Measurements from ENCODE around the gene UNCX.

Gene UNCX

DNA sequence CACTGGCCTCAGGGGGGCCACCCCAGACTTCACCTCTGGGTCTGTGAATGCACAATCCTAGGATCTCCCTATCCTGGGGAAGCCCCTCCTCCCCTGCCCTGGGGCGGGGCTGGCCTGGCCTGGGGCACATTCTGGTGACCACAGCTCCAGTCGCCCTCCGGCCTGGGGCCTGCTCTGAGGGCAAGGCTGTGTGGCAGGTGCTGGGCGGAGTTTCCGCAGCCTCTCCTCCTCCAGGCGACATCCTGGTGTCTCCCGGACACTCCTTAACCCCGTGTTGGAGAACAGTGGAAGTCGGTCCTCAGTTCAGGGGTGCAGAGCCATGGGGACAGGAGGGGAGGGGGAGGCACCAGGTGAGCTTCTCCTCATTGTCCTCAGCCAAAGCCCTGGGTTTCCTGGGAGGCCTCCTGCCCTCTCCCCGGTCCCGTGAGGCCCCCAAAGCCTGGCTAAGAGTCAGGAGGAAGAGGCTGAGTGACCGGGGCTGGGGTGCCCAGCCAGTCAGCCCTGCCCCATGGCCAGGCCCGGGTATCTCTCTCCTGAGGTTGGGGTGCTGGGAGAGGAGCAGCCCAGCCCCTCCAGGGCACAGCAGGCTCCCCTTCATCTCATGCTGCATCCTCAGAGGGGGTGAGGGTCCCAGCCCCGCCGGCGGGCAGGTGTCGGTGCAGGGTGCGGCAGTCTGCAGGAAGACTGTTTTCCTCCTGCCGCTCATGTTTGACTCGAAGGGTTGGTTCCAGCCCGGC is 22.6 kb downstream of the UNCX start:
- H3K4me3 ChIP-seq (ENCODE audit: control insufficient read depth, low read depth, low read length) = no peak overlapping the region
- TF ChIP-seq, protein P1, sequence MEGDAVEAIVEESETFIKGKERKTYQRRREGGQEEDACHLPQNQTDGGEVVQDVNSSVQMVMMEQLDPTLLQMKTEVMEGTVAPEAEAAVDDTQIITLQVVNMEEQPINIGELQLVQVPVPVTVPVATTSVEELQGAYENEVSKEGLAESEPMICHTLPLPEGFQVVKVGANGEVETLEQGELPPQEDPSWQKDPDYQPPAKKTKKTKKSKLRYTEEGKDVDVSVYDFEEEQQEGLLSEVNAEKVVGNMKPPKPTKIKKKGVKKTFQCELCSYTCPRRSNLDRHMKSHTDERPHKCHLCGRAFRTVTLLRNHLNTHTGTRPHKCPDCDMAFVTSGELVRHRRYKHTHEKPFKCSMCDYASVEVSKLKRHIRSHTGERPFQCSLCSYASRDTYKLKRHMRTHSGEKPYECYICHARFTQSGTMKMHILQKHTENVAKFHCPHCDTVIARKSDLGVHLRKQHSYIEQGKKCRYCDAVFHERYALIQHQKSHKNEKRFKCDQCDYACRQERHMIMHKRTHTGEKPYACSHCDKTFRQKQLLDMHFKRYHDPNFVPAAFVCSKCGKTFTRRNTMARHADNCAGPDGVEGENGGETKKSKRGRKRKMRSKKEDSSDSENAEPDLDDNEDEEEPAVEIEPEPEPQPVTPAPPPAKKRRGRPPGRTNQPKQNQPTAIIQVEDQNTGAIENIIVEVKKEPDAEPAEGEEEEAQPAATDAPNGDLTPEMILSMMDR (IDR thresholded peaks at IDR 0.05; ENCODE audit: control insufficient read depth, insufficient read depth, low read depth, low read length, missing control alignments) = no peak
- no peak for DNase-seq (ENCODE audit: low read depth)

DNA sequence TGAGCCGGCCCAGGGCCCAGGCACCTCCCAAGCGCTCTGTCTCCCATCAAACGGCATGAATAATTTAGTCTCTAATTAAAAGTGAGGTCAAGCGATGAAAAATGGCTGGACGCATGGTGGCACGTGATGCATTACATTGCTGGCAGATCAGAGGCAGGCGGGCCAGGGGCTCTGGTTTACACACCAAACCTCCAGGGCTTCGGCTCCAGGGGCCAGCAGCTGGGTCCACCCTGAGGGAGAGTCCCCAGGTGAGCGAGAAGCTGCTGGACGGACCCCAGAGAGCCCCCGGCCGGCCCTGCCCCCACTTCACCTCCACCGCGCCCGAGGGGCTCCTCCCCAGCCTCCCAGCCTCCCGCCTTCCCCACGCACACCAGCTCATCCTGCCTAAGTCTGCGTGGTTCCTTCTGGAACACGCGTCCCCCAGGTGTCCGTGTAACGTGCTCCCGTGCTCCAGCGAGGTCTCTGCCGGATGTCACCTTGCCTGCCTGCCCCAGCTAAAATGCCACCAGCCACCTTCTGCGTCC is 23.2 kb downstream of the UNCX start:
- TF ChIP-seq, protein P1 (IDR thresholded peaks at IDR 0.05; ENCODE audit: control insufficient read depth, insufficient read depth, low read depth, low read length, missing control alignments) = no peak
- H3K4me3 ChIP-seq (ENCODE audit: control insufficient read depth, low read depth, low read length) = no peak overlapping the region
- no peak for DNase-seq (ENCODE audit: low read depth)

DNA sequence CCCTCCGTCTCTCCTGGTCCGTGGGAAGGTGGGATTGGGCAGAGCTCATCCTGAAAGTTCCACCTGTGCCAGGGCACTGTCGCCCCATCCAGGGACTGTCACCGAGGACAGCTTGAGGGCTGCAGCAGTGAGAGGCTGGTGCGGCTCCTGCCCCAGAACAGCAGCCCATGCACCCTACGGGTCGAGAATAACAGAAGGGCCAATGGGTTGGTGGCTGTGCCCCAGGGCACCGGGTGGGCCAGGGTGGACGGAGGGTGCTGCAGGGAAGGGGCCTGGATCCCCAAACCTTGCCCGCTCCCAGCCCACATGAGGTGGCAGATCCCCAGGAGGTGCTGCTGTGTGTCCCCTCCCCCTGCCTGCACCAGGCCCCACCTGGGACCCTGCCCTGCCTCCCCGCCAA is 23.9 kb downstream of the UNCX start:
- H3K4me3 ChIP-seq (ENCODE audit: control insufficient read depth, low read depth, low read length) = no peak overlapping the region
- DNase-seq (ENCODE audit: low read depth) = no peak
- TF ChIP-seq, protein P1 (IDR thresholded peaks at IDR 0.05; ENCODE audit: control insufficient read depth, insufficient read depth, low read depth, low read length, missing control alignments) = no peak

DNA sequence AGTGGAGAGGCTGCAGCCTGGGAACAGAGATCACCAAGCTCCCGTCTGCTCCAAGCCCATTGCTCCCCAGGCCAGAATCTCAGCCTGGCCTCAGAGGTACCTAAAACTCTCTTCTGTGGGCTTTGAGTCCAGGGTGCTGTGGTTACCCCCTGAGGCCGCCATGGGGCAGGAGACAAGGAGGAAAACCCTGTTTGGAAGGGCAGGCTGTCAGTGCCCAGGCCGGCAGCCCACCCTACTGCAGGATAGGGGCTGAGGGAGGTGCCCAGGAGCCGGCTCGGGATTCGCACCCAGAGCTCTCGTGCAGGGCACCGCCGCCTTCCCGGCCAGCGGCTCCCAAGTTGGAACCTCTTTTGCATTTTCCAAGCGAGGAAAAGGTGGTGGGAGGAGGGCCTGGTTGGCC is 24.5 kb downstream of the UNCX start:
- TF ChIP-seq, protein P1 (IDR thresholded peaks at IDR 0.05; ENCODE audit: control insufficient read depth, insufficient read depth, low read depth, low read length, missing control alignments) = no peak
- DNase-seq (ENCODE audit: low read depth) = no peak
- no peak overlapping the region for H3K4me3 ChIP-seq (ENCODE audit: control insufficient read depth, low read depth, low read length)

DNA sequence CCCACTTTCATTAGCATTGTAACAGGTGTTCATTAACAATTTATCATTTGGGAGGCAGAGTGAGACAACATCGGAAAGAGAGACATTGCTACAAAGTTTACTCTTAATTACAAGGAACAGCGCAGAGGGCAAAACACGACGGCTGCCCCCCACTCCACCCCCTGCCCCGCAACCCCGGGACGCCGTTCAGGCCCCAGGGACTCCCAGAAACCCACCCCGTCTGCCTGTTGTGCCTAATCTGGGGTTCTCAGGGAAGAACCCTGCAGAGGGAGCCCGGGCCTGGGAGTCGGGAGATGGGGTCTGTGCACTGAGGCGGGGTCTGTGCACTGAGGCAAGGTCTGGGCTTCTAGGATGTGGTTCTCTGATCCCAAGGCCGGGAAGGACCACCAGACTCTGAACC is 25.2 kb downstream of the UNCX start:
- TF ChIP-seq, protein P1 (IDR thresholded peaks at IDR 0.05; ENCODE audit: control insufficient read depth, insufficient read depth, low read depth, low read length, missing control alignments) = no peak
- no peak for DNase-seq (ENCODE audit: low read depth)
- H3K4me3 ChIP-seq (ENCODE audit: control insufficient read depth, low read depth, low read length) = no peak overlapping the region

DNA sequence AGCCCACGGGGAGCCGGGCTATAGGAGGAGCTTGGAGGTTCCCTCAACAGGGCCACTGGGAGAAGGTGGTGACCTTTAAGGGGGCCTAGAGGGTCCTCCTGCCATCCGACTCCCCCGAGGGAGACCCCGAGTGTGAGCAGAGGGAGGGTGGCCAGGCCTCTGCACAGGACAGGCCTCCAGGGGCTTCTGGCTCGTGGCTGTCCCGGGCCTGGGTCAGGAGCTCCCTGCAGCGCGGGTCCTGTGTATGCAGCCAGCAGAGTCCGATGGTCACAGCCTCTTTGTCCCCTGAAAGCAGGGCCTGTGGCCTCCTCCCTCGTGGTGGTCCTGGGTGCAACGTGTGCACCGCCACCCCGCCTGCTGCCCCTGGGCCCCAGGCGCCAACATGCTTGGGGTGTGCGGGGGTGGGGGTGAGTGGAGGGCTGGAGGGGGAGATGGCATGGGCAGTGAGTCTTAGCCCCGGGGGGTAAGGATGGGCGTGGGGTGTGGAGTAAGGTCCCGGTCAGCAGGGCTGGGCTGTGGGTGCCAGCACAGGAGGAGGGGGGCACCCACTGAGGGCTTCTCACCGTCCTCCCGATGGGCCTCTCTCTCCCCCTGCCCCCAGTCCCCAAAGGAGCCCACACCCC is 27.1 kb downstream of the UNCX start:
- no peak for DNase-seq (ENCODE audit: low read depth)
- TF ChIP-seq, protein P1 (IDR thresholded peaks at IDR 0.05; ENCODE audit: control insufficient read depth, insufficient read depth, low read depth, low read length, missing control alignments) = no peak
- no peak overlapping the region for H3K4me3 ChIP-seq (ENCODE audit: control insufficient read depth, low read depth, low read length)
